ENCODE results near the gene PUS10. TPM values are rescaled to one million over a fixed set of nuclear protein-coding genes. Genes with fewer than 3 reads are reported as not detected.
"Not testable (repeated sequence)": the region's sequence is repeated elsewhere in the genome, so short reads cannot be mapped to it uniquely, and the experiment has no call there.

The PUS10 gene
- polyA plus RNA-seq, 1 experiment, result 10.2 TPM

DNA sequence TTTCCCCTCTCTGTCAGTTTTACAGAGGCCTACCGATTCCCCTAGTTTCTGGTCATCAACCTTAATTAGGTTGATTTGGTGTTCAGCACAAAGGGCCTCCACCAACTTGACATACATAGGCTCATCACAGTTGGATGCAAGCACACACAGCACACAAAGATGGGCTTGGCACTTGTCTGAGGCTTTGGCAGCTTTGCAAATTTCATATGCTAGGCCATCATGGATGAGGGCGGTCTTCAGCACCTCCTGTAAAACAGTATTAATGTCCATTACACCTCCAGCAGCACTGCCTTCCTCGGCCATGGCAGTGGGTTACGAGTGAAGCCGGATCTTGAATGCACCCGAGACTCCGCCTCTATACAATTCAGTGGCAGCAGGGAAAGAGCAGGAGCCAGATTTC, 79.8 kb downstream of the PUS10 start:
- TF ChIP-seq, protein P1, sequence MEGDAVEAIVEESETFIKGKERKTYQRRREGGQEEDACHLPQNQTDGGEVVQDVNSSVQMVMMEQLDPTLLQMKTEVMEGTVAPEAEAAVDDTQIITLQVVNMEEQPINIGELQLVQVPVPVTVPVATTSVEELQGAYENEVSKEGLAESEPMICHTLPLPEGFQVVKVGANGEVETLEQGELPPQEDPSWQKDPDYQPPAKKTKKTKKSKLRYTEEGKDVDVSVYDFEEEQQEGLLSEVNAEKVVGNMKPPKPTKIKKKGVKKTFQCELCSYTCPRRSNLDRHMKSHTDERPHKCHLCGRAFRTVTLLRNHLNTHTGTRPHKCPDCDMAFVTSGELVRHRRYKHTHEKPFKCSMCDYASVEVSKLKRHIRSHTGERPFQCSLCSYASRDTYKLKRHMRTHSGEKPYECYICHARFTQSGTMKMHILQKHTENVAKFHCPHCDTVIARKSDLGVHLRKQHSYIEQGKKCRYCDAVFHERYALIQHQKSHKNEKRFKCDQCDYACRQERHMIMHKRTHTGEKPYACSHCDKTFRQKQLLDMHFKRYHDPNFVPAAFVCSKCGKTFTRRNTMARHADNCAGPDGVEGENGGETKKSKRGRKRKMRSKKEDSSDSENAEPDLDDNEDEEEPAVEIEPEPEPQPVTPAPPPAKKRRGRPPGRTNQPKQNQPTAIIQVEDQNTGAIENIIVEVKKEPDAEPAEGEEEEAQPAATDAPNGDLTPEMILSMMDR (IDR thresholded peaks at IDR 0.05; ENCODE audit: low read depth, low read length), result no peak
- Histone ChIP-seq H3K9me3 (ENCODE audit: control insufficient read depth, insufficient read depth, low read length) (no peaks in the 10 kb centered on the region), H3K27me3 (ENCODE audit: control insufficient read depth, insufficient read depth, low read length) (no peaks in the 10 kb centered on the region), H3K4me3 (ENCODE audit: low read depth, low read length) (no peak overlapping the region), H3K27ac (ENCODE audit: low read depth, low read length) (no peak overlapping the region)
- POLR2A ChIA-PET, result no interaction called here
- no peak for DNase-seq (ENCODE audit: low read depth, low spot score)
- CTCF ChIA-PET, result no interaction called here

DNA sequence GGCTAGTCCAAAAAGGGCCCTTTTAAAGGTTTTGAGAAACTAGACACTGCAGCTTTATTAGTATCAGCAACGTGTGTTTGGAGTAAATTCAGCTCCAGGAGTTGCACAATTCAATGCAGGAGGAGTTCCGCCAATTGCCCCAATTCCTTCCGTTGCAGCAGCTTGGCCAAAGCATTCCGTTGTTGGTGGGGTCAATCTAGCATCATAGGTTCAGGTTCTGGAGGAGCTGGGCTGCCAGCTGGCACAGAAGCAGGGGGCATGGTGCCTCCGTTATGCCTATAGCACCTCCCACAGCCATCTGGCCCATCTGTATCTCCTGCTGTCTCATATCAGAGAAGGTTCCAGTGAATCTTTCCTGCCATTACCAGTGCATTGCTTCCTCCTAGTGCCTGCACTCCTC, 81.3 kb downstream of the PUS10 start:
- ChIA-PET POLR2A (no interaction called here), CTCF (no interaction called here)
- no peaks in the 10 kb centered on the region for H3K9me3 ChIP-seq (ENCODE audit: control insufficient read depth, insufficient read depth, low read length)
- no peak for DNase-seq (ENCODE audit: low read depth, low spot score)
- no peaks in the 10 kb centered on the region for H3K27me3 ChIP-seq (ENCODE audit: control insufficient read depth, insufficient read depth, low read length)
- TF ChIP-seq, protein P1 (IDR thresholded peaks at IDR 0.05; ENCODE audit: low read depth, low read length), result no peak
- H3K27ac ChIP-seq (ENCODE audit: low read depth, low read length), result no peak overlapping the region
- H3K4me3 ChIP-seq (ENCODE audit: low read depth, low read length), result no peak overlapping the region

DNA sequence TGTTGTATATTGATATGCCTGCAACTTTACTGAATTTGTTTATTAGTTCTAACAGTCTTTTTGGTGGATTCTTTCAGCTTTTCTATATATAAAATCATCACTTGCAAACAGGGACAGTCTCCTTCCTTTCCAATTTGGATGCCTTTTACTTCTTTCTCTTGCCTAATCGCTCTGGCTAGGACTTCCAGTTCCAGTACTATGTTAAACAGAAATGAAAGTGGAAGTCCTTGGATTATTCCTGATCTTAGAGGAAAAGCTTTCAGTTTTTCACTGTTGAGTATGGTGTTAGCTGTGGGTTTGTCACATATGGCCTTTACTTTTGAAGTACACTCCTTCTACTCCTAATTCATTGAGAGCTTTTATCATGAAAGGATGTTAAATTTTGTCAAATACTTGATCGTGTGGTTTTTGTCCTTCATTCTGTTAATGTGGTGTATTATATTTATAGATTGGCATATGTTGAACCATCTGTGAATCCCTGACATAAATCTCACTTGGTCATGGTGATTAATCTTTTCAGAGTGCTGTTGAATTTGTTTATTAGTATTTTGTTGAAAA, 83.8 kb downstream of the PUS10 start:
- Histone ChIP-seq H3K4me3 (ENCODE audit: low read depth, low read length) (no peak overlapping the region), H3K9me3 (ENCODE audit: control insufficient read depth, insufficient read depth, low read length) (no peaks in the 10 kb centered on the region), H3K27ac (ENCODE audit: low read depth, low read length) (no peak overlapping the region), H3K27me3 (ENCODE audit: control insufficient read depth, insufficient read depth, low read length) (no peaks in the 10 kb centered on the region)
- TF ChIP-seq, protein P1 (IDR thresholded peaks at IDR 0.05; ENCODE audit: low read depth, low read length), result no peak
- no peak for DNase-seq (ENCODE audit: low read depth, low spot score)
- CTCF ChIA-PET, result interaction anchor here (0.6 to 1.0 kb wide), 2 partner anchors 34 to 1522 kb away, joined by 3 read pairs; no protein-coding TSS in a partner anchor
- POLR2A ChIA-PET, result no interaction called here

DNA sequence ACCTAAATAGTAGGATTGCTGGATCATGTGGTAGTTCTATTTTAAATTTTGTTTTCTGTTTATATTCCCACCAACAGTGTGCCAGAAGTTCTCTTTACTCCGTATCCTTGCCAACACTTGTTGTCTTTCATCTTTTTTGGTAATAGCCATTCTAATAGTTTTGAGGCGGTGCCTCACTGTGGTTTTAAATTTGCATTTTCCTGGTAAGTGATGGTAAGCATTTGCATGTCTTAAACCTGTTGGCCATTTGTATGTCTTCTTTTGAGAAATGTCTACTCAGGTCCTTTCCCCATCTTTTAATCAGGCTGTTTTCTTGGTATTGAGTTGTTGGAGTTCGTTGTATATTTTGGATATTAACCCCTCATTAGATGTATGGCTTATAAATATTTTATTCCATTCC, 85.1 kb downstream of the PUS10 start:
- Histone ChIP-seq H3K9me3 (ENCODE audit: control insufficient read depth, insufficient read depth, low read length) (no peaks in the 10 kb centered on the region), H3K27me3 (ENCODE audit: control insufficient read depth, insufficient read depth, low read length) (no peaks in the 10 kb centered on the region), H3K4me3 (ENCODE audit: low read depth, low read length) (no peak overlapping the region), H3K27ac (ENCODE audit: low read depth, low read length) (no peak overlapping the region)
- no peak for DNase-seq (ENCODE audit: low read depth, low spot score)
- ChIA-PET CTCF (no interaction called here), POLR2A (no interaction called here)
- TF ChIP-seq, protein P1 (IDR thresholded peaks at IDR 0.05; ENCODE audit: low read depth, low read length), result no peak

DNA sequence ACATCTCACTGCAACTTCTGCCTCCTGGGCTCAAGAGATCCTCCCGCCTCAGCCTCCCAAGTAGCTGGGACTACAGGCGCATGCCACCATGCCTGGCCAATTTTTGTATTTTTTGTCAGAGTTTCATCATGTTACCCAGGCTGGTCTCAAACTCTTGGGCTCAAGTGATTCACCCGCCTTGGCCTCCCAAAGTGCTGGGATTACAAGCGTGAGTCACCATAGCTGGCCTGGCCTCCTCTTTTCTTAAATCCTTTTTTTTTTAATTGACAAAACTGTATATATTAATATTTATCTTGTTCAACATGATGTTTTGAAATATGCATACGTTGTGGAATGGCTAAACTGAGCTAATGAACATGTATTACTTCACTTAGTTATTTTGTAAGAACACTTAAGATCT, 86.0 kb downstream of the PUS10 start:
- H3K27ac ChIP-seq (ENCODE audit: low read depth, low read length); POLR2A ChIA-PET; CTCF ChIA-PET: not testable (repeated sequence)

More for the DNA sequence above, 86.0 kb downstream of the PUS10 start:
- not testable (repeated sequence) for H3K27me3 ChIP-seq (ENCODE audit: control insufficient read depth, insufficient read depth, low read length); H3K4me3 ChIP-seq (ENCODE audit: low read depth, low read length); DNase-seq (ENCODE audit: low read depth, low spot score); H3K9me3 ChIP-seq (ENCODE audit: control insufficient read depth, insufficient read depth, low read length)
